Endothelial cell of umbilical vein (primary cell): Measurements from ENCODE around the gene CSGALNACT2. TPM values are rescaled to one million over a fixed set of nuclear protein-coding genes. Genes with fewer than 3 reads are reported as not detected.
"Not testable (repeated sequence)": the region's sequence is repeated elsewhere in the genome, so short reads cannot be mapped to it uniquely, and the experiment has no call there.

Source experiments
- BruUV-seq: library from RNA; stranded (reverse); fragments of 400-500 nt; replicated peaks from 2 replicates; lab custom pipeline; 2021; lab: Mats Ljungman, UMichigan
- CTCF ChIA-PET: fragments of 300-600, 350-600 bp; sonication (Branson Sonifier 250); formaldehyde crosslinking; loops from one replicate; lab custom pipeline; 2021; ENCODE audit warnings: antibody characterized with exemption, inconsistent platforms; lab: Charles Lee
- POLR2A ChIA-PET: fragments of 300-600, 350-600 bp; sonication (Branson Sonifier 250); formaldehyde crosslinking; loops from one replicate; lab custom pipeline; 2021; ENCODE audit warnings: antibody characterized with exemption, inconsistent platforms; lab: Charles Lee
- DNase-seq: peaks from one replicate; pipeline ENCODE4 v3.0.0-alpha.2; 2011; ENCODE audit warnings: low read depth, low spot score
- FAIRE-seq: peaks from 2 replicates; lab custom pipeline; 2011; peaks lifted over from hg19 to GRCh38; lab: Jason Lieb, UNC
- H2AFZ ChIP-seq: 2 replicates; pipeline ENCODE4 v1.6.0; 2012; ENCODE audit warnings: low read depth, low read length, control low read depth, inconsistent platforms
- H3K27ac ChIP-seq: 2 replicates; pipeline ENCODE4 v1.5.1; 2011; ENCODE audit warnings: low read depth, mild to moderate bottlenecking, control low read depth, low read length, moderate library complexity; ENCODE audit not compliant: insufficient read depth
- H3K27me3 ChIP-seq, 2 experiments: 2 replicates each; pipeline versions ENCODE4 v1.6.0 to v1.6.1; 2011; ENCODE audit warnings: low read length in 2 of 2, mixed read lengths in 1 of 2; ENCODE audit not compliant: control insufficient read depth in 2 of 2, insufficient read depth in 2 of 2
- H3K36me3 ChIP-seq, 2 experiments: 2 replicates in 1 of 2; 3 replicates in 1 of 2; pipeline ENCODE4 v1.5.1; 2011; ENCODE audit warnings: low read length in 2 of 2, mild to moderate bottlenecking in 1 of 2, moderate library complexity in 1 of 2; ENCODE audit not compliant: control insufficient read depth in 2 of 2, insufficient read depth in 2 of 2; ENCODE audit errors: extremely low read depth in 1 of 2
- H3K4me1 ChIP-seq: 3 replicates; pipeline ENCODE4 v1.5.1; 2011; ENCODE audit warnings: mild to moderate bottlenecking, low read length; ENCODE audit not compliant: control insufficient read depth, insufficient read depth; ENCODE audit errors: extremely low read depth
- H3K4me2 ChIP-seq: 2 replicates; pipeline ENCODE4 v1.6.1; 2011; ENCODE audit warnings: low read length, control low read depth, mixed read lengths; ENCODE audit not compliant: insufficient read depth
- H3K4me3 ChIP-seq, 3 experiments: fragments of 200-600 bp in 1 of 3; sonication (generic), shearing (Covaris generic) in 1 of 3; replicated peaks in 1 of 3; 2 replicates each; pipeline ENCODE4 v1.5.1; 2011 to 2016; ENCODE audit warnings: control low read depth in 3 of 3, low read length in 3 of 3, mild to moderate bottlenecking in 2 of 3, inconsistent platforms in 1 of 3, low read depth in 1 of 3, moderate library complexity in 1 of 3; ENCODE audit not compliant: insufficient read depth in 1 of 3
- H3K79me2 ChIP-seq: 2 replicates; pipeline ENCODE4 v1.6.0; 2012; ENCODE audit warnings: low read length, inconsistent platforms; ENCODE audit not compliant: control insufficient read depth, insufficient read depth
- H3K9ac ChIP-seq: replicated peaks from 2 replicates; pipeline ENCODE3; 2011; ENCODE audit warnings: low read length, control low read depth; ENCODE audit not compliant: insufficient read depth; ENCODE audit errors: extremely low read depth
- H3K9me1 ChIP-seq: replicated peaks from 3 replicates; pipeline ENCODE4 v1.6.0; 2011; ENCODE audit warnings: mild to moderate bottlenecking, low read length; ENCODE audit not compliant: control insufficient read depth, insufficient read depth; ENCODE audit errors: extremely low read depth
- H3K9me3 ChIP-seq: replicated peaks from 2 replicates; pipeline ENCODE4 v1.5.1; 2012; ENCODE audit warnings: low read length, inconsistent platforms; ENCODE audit not compliant: control insufficient read depth, insufficient read depth
- H4K20me1 ChIP-seq: replicated peaks from 2 replicates; pipeline ENCODE3; 2011; ENCODE audit warnings: mild to moderate bottlenecking, low read length; ENCODE audit not compliant: control insufficient read depth, insufficient read depth; ENCODE audit errors: extremely low read depth
- CTCF ChIP-seq, 2 donors: IDR thresholded peaks; 1 replicate in 1 of 2; 2 replicates in 1 of 2; pipeline ENCODE4 v1.5.1; 2011; ENCODE audit warnings: low read length in 2 of 2, mild to moderate bottlenecking in 2 of 2, moderate library complexity in 2 of 2, control low read depth in 1 of 2, inconsistent platforms in 1 of 2, low read depth in 1 of 2; ENCODE audit not compliant: insufficient read depth in 1 of 2; ENCODE audit errors: extremely low read depth in 1 of 2
- EZH2 ChIP-seq: IDR thresholded peaks from 2 replicates; pipeline ENCODE4 v1.6.1; 2012; ENCODE audit warnings: borderline replicate concordance, low read depth, mild to moderate bottlenecking, moderate library complexity, low read length, inconsistent platforms; ENCODE audit not compliant: severe bottlenecking
- FOS ChIP-seq: IDR thresholded peaks from 2 replicates; pipeline ENCODE4 v1.6.1; 2011; ENCODE audit warnings: mild to moderate bottlenecking, low read length, moderate library complexity, borderline replicate concordance; ENCODE audit not compliant: insufficient read depth
- GATA2 ChIP-seq: IDR thresholded peaks from 2 replicates; pipeline ENCODE4 v1.7.0; 2011; ENCODE audit warnings: low read depth, mild to moderate bottlenecking, moderate library complexity, mixed read lengths, low read length; ENCODE audit not compliant: insufficient read length, insufficient read depth
- JUN ChIP-seq: IDR thresholded peaks from 2 replicates; pipeline ENCODE4 v1.6.1; 2011; ENCODE audit warnings: borderline replicate concordance, low read depth; ENCODE audit not compliant: insufficient read length, insufficient read depth
- MYC ChIP-seq: IDR thresholded peaks from one replicate; pipeline ENCODE4 v1.6.1; 2011; ENCODE audit warnings: mild to moderate bottlenecking, low read depth, low read length
- POLR2A ChIP-seq: IDR thresholded peaks from 2 replicates; pipeline ENCODE4 v1.6.1; 2012; ENCODE audit warnings: low read depth, mild to moderate bottlenecking, control low read depth, low read length
- POLR2AphosphoS5 ChIP-seq: IDR thresholded peaks from 2 replicates; pipeline ENCODE4 v1.6.1; 2012; ENCODE audit warnings: low read depth, mild to moderate bottlenecking, control low read depth, low read length, moderate library complexity; ENCODE audit not compliant: insufficient read depth
- dilution Hi-C: fragments of 300-500 bp; cut with MboI; formaldehyde crosslinking; loops from one replicate; pipeline ENCODE4 v1.15.0; 2019; ENCODE audit warnings: low sequenced_read_pairs; ENCODE audit not compliant: extremely low pct_ligation_motif_present
- intact Hi-C: fragments of 100-400 bp; cut with micrococcal nuclease; formaldehyde crosslinking; loops from one replicate; pipeline ENCODE4 v1.10.0; 2022
- polyA plus RNA-seq, 4 experiments: library from polyadenylated mRNA; depleted of rRNA in 3 of 4; stranded (reverse) in 3 of 4; unstranded in 1 of 4; fragments of >200 nt; gene quantifications; 2 replicates each; pipeline versions ENCODE4 v1.2.1 to v1.2.3, GENCODE V29; 2011 to 2012; ENCODE audit warnings: missing spikeins in 1 of 4
- total RNA-seq: library from RNA; stranded (reverse); gene quantifications from 2 replicates; pipeline ENCODE4 v1.2.3, GENCODE V29; 2021
- TF ChIP-seq, protein P1 (sequence below): IDR thresholded peaks from 2 replicates; pipeline ENCODE4 v1.6.1; 2011; ENCODE audit not compliant: insufficient read depth, insufficient read length

Gene CSGALNACT2
- total and polyA plus RNA-seq, 2 donors (not counting 3 experiments of a cell fraction or from before 2014, with no cell fraction given) = 9.7 to 17.7 TPM

GRCh38 chr10:43094085-43094484 lies 44.2 kb upstream of the CSGALNACT2 start:
- Histone ChIP-seq H3K4me2 (no peak overlapping the region), H3K4me3 (no peak overlapping the region), H3K36me3 (no peaks in the 10 kb centered on the region), H2AFZ (no peak overlapping the region), H4K20me1 (no peaks in the 10 kb centered on the region), H3K27me3 (no peaks in the 10 kb centered on the region), H3K9me3 (no peaks in the 10 kb centered on the region), H3K9me1 (no peaks in the 10 kb centered on the region), H3K79me2 (no peaks in the 10 kb centered on the region), H3K27ac (no peak overlapping the region), H3K9ac (no peak overlapping the region), H3K4me1 (no peaks in the 10 kb centered on the region)
- TF ChIP-seq POLR2A (no peak), POLR2AphosphoS5 (no peak), CTCF (IDR thresholded peaks at IDR 0.05; ENCODE audit: extremely low read depth in 1 of 2, insufficient read depth in 1 of 2, low read depth in 1 of 2, low read length in 2 of 2) (no peak), GATA2 (no peak), FOS (no peak), JUN (no peak), EZH2 (no peak), MYC (no peak)
- TF ChIP-seq, protein P1, sequence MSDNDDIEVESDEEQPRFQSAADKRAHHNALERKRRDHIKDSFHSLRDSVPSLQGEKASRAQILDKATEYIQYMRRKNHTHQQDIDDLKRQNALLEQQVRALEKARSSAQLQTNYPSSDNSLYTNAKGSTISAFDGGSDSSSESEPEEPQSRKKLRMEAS = no peak
- ChIA-PET CTCF (interaction anchor here (0.8 kb wide), 1 partner anchor 39 kb away, joined by 3 read pairs; no protein-coding TSS in a partner anchor), POLR2A (no interaction called here)
- no TSS peak for BruUV-seq
- FAIRE-seq = no peak
- intact Hi-C loops = no loop called here
- DNase-seq = no peak
- dilution Hi-C loops = no loop called here

- H2AFZ ChIP-seq, BruUV-seq, H3K9me3 ChIP-seq, H3K4me2 ChIP-seq, H3K36me3 ChIP-seq, DNase-seq, POLR2A ChIA-PET, H3K27ac ChIP-seq, FAIRE-seq, CTCF ChIA-PET, H4K20me1 ChIP-seq, intact Hi-C loops, H3K4me3 ChIP-seq, H3K9ac ChIP-seq, H3K9me1 ChIP-seq, dilution Hi-C loops, H3K27me3 ChIP-seq, H3K4me1 ChIP-seq, H3K79me2 ChIP-seq: not testable (repeated sequence)
These were observed 38.9 kb upstream of the CSGALNACT2 start for GRCh38 chr10:43099339-43099738.
